Measurements from ENCODE around the gene MGMT.

The MGMT gene

GRCh38 chr10:129728246-129728820 is 261.3 kb downstream of the MGMT start:
- CTCF ChIA-PET = no interaction called here
- TF ChIP-seq CTCF (IDR thresholded peaks at IDR 0.05; ENCODE audit: control extremely low read depth, extremely low read depth, low read depth, missing control alignments) = no peak
- POLR2A ChIA-PET = no interaction called here
- no peak for DNase-seq (ENCODE audit: extremely low spot score)

GRCh38 chr10:129728905-129729795 is 262.1 kb downstream of the MGMT start:
- no peak for TF ChIP-seq CTCF (IDR thresholded peaks at IDR 0.05; ENCODE audit: control extremely low read depth, extremely low read depth, low read depth, missing control alignments)
- POLR2A ChIA-PET = interaction anchor here (0.6 kb wide), 1 partner anchor 297 kb away, joined by 3 read pairs; no protein-coding TSS in a partner anchor
- DNase-seq (ENCODE audit: extremely low spot score) = no peak
- CTCF ChIA-PET = interaction anchor here (1.0 kb wide), 1 partner anchor 11 kb away, joined by 3 read pairs; no protein-coding TSS in a partner anchor

GRCh38 chr10:129730272-129730992 is 263.4 kb downstream of the MGMT start:
- no peak for TF ChIP-seq CTCF (IDR thresholded peaks at IDR 0.05; ENCODE audit: control extremely low read depth, extremely low read depth, low read depth, missing control alignments)
- DNase-seq (ENCODE audit: extremely low spot score) = no peak
- POLR2A ChIA-PET = no interaction called here
- CTCF ChIA-PET = no interaction called here

GRCh38 chr10:129730993-129731325 is 263.9 kb downstream of the MGMT start:
- no peak for DNase-seq (ENCODE audit: extremely low spot score)
- POLR2A ChIA-PET = no interaction called here
- CTCF ChIA-PET = no interaction called here
- TF ChIP-seq CTCF (IDR thresholded peaks at IDR 0.05; ENCODE audit: control extremely low read depth, extremely low read depth, low read depth, missing control alignments) = no peak

GRCh38 chr10:129740532-129741279 is 273.7 kb downstream of the MGMT start:
- DNase-seq (ENCODE audit: extremely low spot score) = no peak
- TF ChIP-seq CTCF (IDR thresholded peaks at IDR 0.05; ENCODE audit: control extremely low read depth, extremely low read depth, low read depth, missing control alignments) = no peak
- POLR2A ChIA-PET = no interaction called here
- CTCF ChIA-PET = no interaction called here

All from GM10248 (cell line).